Thyroid gland (tissue), 4 donors: ENCODE data around the gene NLRX1.

ENCODE experiments used
- CTCF ChIP-seq, 6 experiments: fragments of 200-600 bp in 3 of 6; fragments of 450-650 bp in 3 of 6; sonication (generic) in 3 of 6; IDR thresholded peaks; one replicate each; pipeline ENCODE4 v1.5.1; 2016 to 2019; ENCODE audit warnings: antibody characterized with exemption in 6 of 6, mild to moderate bottlenecking in 2 of 6, inconsistent platforms in 1 of 6, moderate library complexity in 1 of 6
- POLR2A ChIP-seq, 2 donors: fragments of 450-650 bp; IDR thresholded peaks; one replicate each; pipeline ENCODE4 v1.6.1; 2017; ENCODE audit warnings: antibody characterized with exemption in 2 of 2, mild to moderate bottlenecking in 2 of 2, moderate library complexity in 1 of 2

- TF ChIP-seq POLR2A (IDR thresholded peaks at IDR 0.05) (no peak), CTCF (IDR thresholded peaks at IDR 0.05) (no peak)
Observed at GRCh38 chr11:119175493-119176077, 7.1 kb downstream of the NLRX1 start.
